ENCODE results near the gene CPNE9. TPM values are rescaled to one million over a fixed set of nuclear protein-coding genes. Genes with fewer than 3 reads are reported as not detected.

CPNE9 gene
- total RNA-seq, 4 donors from 2014 or later, result 0.54 to 1.6 (median 1.1) TPM

DNA sequence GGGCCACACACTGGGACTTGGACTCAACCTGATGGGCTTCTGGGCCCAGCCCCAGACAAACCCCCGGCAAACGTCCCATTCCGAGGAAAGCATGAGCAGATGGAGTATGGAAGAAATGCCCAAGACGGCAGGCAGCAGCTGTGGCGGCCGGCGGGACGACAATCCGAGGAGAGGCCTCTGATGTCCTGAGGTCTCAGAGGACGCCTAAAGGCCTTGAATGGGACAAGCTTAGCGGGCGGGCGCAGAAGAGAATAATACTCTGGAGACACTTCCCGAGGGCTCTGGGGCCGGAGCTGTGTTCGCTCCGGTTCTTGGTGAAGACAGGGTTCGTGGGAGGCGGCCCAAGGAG is 45.6 kb downstream of the CPNE9 start:
- intact Hi-C loops (cut with DNase I; ENCODE audit: low total_unique reads), result no loop called here
- TF ChIP-seq POLR2A (IDR thresholded peaks at IDR 0.05), result no peak
- TF ChIP-seq, protein P1, sequence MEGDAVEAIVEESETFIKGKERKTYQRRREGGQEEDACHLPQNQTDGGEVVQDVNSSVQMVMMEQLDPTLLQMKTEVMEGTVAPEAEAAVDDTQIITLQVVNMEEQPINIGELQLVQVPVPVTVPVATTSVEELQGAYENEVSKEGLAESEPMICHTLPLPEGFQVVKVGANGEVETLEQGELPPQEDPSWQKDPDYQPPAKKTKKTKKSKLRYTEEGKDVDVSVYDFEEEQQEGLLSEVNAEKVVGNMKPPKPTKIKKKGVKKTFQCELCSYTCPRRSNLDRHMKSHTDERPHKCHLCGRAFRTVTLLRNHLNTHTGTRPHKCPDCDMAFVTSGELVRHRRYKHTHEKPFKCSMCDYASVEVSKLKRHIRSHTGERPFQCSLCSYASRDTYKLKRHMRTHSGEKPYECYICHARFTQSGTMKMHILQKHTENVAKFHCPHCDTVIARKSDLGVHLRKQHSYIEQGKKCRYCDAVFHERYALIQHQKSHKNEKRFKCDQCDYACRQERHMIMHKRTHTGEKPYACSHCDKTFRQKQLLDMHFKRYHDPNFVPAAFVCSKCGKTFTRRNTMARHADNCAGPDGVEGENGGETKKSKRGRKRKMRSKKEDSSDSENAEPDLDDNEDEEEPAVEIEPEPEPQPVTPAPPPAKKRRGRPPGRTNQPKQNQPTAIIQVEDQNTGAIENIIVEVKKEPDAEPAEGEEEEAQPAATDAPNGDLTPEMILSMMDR (IDR thresholded peaks at IDR 0.05), result no peak
- 3 to 8% methylated on average over 19 of the region's 19 CpGs for WGBS, 2 donors

DNA sequence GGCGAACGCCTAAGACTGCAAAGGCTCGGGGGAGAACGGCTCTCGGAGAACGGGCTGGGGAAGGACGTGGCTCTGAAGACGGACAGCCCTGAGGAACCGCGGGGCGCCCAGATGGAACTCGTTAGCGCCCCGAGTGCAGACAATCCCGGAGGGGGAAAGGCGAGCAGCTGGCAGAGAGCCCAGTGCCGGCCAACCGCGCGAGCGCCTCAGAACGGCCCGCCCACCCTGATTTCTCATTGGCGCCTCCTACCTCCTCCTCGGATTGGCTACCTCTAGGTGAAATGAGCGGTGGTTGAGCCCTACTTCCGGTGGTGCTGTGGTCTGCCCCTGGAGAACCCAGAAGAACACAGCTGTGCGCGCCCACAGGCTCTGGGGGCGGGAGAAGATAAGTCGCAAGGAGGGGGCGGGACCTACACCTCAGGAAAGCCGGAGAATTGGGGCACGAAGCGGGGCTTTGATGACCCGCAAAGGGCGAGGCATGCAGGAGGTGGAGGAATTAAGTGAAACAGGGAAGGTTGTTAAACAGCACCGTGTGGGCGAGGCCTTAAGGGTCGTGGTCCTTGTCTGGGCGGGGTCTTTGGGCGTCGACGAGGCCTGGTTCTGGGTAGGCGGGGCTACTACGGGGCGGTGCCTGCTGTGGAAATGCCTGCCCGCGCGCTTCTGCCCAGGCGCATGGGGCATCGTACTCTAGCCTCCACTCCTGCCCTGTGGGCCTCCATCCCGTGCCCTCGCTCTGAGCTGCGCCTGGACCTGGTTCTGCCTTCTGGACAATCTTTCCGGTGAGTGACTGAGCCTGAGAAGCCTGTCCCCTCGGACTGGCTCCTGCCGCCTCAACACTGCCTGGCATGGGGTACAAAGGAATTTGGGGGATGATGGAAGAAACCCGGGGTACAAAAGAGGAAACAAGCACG is 46.3 kb downstream of the CPNE9 start, which contains the start of gene OGG1:
Gene OGG1, plus strand, starts transcription at position 308 of the 911 bp plus-strand sequence. Its CDS starts 335 bp downstream, at position 643.
- TF ChIP-seq, protein P1 (IDR thresholded peaks at IDR 0.05), result no peak
- no peak for TF ChIP-seq POLR2A (IDR thresholded peaks at IDR 0.05)
- peak; percentile 98 to 99 for DNase-seq (ENCODE audit: low spot score in 2 of 2)
- intact Hi-C loops (cut with DNase I; ENCODE audit: low total_unique reads), result no loop called here
- peak within 1 kb of the TSS; percentile 65 for H3K4me3 ChIP-seq (ENCODE audit: low read depth, poor library complexity, severe bottlenecking)
- WGBS, 2 donors, result 0% methylated on average over 55 to 56 of the region's 60 CpGs

More for the DNA sequence above, 45.6 kb downstream of the CPNE9 start:
- H3K4me3 ChIP-seq (ENCODE audit: low read depth, poor library complexity, severe bottlenecking), result peak overlapping the region; percentile 65
- DNase-seq (ENCODE audit: low spot score in 2 of 2), result no peak

DNA sequence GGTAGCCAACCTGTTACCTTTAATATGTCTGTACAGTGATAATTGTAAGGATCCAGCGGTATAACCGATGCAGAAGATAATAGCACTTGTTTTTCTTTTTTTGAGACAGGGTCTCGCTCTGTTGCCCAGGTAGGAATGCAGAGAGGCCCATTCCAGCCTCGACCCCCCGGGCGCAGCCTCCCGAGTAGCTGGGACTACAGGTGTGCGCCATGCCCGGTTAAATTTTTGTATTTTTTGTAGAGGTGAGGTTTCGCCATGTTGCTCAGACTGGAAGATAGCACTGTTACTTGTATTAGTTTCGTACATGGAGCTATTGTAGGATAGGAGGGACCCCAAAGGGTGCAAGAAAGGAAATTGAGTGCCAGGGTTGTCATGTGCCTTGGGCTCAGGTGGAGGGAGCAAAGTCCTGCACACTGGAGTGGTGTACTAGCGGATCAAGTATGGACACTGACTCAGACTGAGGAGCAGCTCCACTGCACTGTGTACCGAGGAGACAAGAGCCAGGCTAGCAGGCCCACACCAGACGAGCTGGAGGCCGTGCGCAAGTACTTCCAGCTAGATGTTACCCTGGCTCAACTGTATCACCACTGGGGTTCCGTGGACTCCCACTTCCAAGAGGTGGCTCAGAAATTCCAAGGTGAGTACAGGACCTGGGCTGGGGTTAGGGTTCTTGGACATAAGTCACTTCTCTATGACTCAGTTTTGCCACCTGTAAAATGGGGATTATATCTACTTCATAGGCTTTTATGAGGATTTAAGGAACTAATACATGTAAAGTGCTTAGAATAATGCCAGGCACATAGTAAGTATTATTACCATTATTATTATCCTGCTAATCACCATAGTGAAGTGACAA is 47.2 kb downstream of the CPNE9 start:
- intact Hi-C loops (cut with DNase I; ENCODE audit: low total_unique reads), result no loop called here
- peak overlapping the region; percentile 65 for H3K4me3 ChIP-seq (ENCODE audit: low read depth, poor library complexity, severe bottlenecking)
- DNase-seq (ENCODE audit: low spot score in 2 of 2), result no peak
- 36% methylated on average over 17 of the region's 17 CpGs for WGBS, 2 donors
- TF ChIP-seq POLR2A (IDR thresholded peaks at IDR 0.05), result no peak
- TF ChIP-seq, protein P1 (IDR thresholded peaks at IDR 0.05), result no peak

DNA sequence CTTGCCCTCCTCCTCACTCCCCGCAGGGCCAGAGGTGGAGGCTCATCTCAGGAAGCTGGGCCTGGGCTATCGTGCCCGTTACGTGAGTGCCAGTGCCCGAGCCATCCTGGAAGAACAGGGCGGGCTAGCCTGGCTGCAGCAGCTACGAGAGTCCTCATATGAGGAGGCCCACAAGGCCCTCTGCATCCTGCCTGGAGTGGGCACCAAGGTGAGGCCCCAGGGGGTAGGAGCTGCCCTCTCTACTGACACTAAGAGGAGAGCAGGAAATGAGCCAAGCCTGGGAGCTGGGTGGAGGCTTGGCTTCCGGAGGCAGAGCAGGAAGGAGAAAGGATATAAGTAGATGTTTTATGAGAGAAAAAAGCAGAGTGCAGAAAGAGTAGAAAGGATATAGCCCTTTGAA is 51.0 kb downstream of the CPNE9 start:
- TF ChIP-seq, protein P1 (IDR thresholded peaks at IDR 0.05), result no peak
- no peak for TF ChIP-seq POLR2A (IDR thresholded peaks at IDR 0.05)
- intact Hi-C loops (cut with DNase I; ENCODE audit: low total_unique reads), result no loop called here
- DNase-seq (ENCODE audit: low spot score in 2 of 2), result no peak
- H3K4me3 ChIP-seq (ENCODE audit: low read depth, poor library complexity, severe bottlenecking), result no peak overlapping the region
- 56 to 67% methylated on average over 8 of the region's 8 CpGs for whole genome bisulfite sequencing, 2 donors

DNA sequence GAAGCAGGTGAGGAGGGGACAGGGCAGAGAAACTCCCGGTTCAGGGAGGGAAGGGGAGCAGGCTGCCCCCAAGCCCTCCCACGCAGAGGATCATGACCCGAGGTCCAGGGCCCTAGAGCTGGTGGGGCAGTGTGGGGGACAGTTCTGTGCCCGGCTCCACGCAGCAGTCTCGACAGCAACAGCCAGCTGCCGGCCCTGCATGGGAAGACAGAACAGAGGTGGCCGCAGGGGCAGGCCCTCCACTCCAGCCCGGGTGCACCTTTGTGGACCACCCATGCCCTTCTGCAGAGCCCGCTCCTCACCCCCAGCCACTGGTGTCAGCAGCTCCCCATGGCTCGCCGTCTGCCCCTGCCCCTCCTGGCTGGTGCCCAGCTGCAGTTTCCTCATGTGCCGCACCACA is 53.8 kb downstream of the CPNE9 start:
- intact Hi-C loops (cut with DNase I; ENCODE audit: low total_unique reads), result no loop called here
- 88 to 89% methylated on average over 9 to 12 of the region's 13 CpGs for WGBS, 2 donors
- no peak for DNase-seq (ENCODE audit: low spot score in 2 of 2)
- no peak for TF ChIP-seq POLR2A (IDR thresholded peaks at IDR 0.05)
- TF ChIP-seq, protein P1 (IDR thresholded peaks at IDR 0.05), result no peak
- no peak overlapping the region for H3K4me3 ChIP-seq (ENCODE audit: low read depth, poor library complexity, severe bottlenecking)
